Astrocyte (in vitro differentiated cells and primary cell): Measurements from ENCODE around the gene CUL7. TPM values are rescaled to one million over a fixed set of nuclear protein-coding genes. Genes with fewer than 3 reads are reported as not detected.

Source experiments
- DNase-seq: peaks from one replicate; pipeline ENCODE4 v3.0.0-alpha.2; 2010; ENCODE audit warnings: low read depth
- FAIRE-seq: peaks from 2 replicates; lab custom pipeline; 2011; peaks lifted over from hg19 to GRCh38; lab: Jason Lieb, UNC
- H2AFZ ChIP-seq: 2 replicates; pipeline ENCODE4 v1.6.0; 2012; ENCODE audit warnings: low read depth, low read length, inconsistent platforms
- H3K27ac ChIP-seq: 2 replicates; pipeline ENCODE4 v1.5.1; 2011; ENCODE audit warnings: low read depth, low read length, inconsistent platforms
- H3K27me3 ChIP-seq: 2 replicates; pipeline ENCODE4 v1.6.0; 2011; ENCODE audit warnings: low read length, inconsistent platforms; ENCODE audit not compliant: insufficient read depth
- H3K36me3 ChIP-seq: 2 replicates; pipeline ENCODE4 v1.5.1; 2011; ENCODE audit warnings: low read length, inconsistent platforms; ENCODE audit not compliant: insufficient read depth
- H3K4me1 ChIP-seq: 2 replicates; pipeline ENCODE4 v1.5.1; 2011; ENCODE audit warnings: low read length, inconsistent platforms; ENCODE audit not compliant: insufficient read depth
- H3K4me2 ChIP-seq: 2 replicates; pipeline ENCODE4 v1.6.0; 2012; ENCODE audit warnings: low read length, inconsistent platforms
- H3K4me3 ChIP-seq: 2 replicates; pipeline ENCODE4 v1.5.1; 2011; ENCODE audit warnings: low read depth, mild to moderate bottlenecking, low read length, inconsistent platforms; ENCODE audit not compliant: insufficient read depth
- H3K79me2 ChIP-seq: 2 replicates; pipeline ENCODE4 v1.6.0; 2012; ENCODE audit warnings: mild to moderate bottlenecking, low read length, inconsistent platforms; ENCODE audit not compliant: insufficient read depth
- H3K9ac ChIP-seq: 2 replicates; pipeline ENCODE4 v1.6.0; 2012; ENCODE audit warnings: mild to moderate bottlenecking, low read length, inconsistent platforms
- H3K9me3 ChIP-seq: 2 replicates; pipeline ENCODE4 v1.5.1; 2012; ENCODE audit warnings: low read depth, mild to moderate bottlenecking, low read length, inconsistent platforms; ENCODE audit not compliant: insufficient read depth
- H4K20me1 ChIP-seq: 2 replicates; pipeline ENCODE4 v1.6.0; 2012; ENCODE audit warnings: low read length, inconsistent platforms; ENCODE audit not compliant: insufficient read depth
- H3K27ac Mint-ChIP-seq: one replicate; pipeline ENCODE4 v1.8.0; 2021; ENCODE audit warnings: mild to moderate bottlenecking, mixed read lengths; ENCODE audit not compliant: unreplicated experiment
- H3K27me3 Mint-ChIP-seq: one replicate; pipeline ENCODE4 v1.8.0; 2021; ENCODE audit warnings: low read depth, mixed read lengths; ENCODE audit not compliant: unreplicated experiment
- H3K36me3 Mint-ChIP-seq: one replicate; pipeline ENCODE4 v1.8.0; 2021; ENCODE audit warnings: low read depth, mixed read lengths; ENCODE audit not compliant: unreplicated experiment
- H3K4me1 Mint-ChIP-seq: one replicate; pipeline ENCODE4 v1.8.0; 2021; ENCODE audit warnings: low read depth, mixed read lengths; ENCODE audit not compliant: unreplicated experiment
- H3K4me3 Mint-ChIP-seq: one replicate; pipeline ENCODE4 v1.8.0; 2021; ENCODE audit warnings: mild to moderate bottlenecking, moderate library complexity, mixed read lengths; ENCODE audit not compliant: unreplicated experiment
- H3K9me3 Mint-ChIP-seq: one replicate; pipeline ENCODE4 v1.8.0; 2021; ENCODE audit warnings: mild to moderate bottlenecking, mixed read lengths; ENCODE audit not compliant: unreplicated experiment
- CTCF ChIP-seq: IDR thresholded peaks from 2 replicates; pipeline ENCODE4 v1.5.1; 2011; ENCODE audit warnings: low read depth, mild to moderate bottlenecking, inconsistent platforms, low read length, moderate library complexity; ENCODE audit not compliant: insufficient read depth
- EZH2 ChIP-seq: IDR thresholded peaks from 2 replicates; pipeline ENCODE4 v1.6.1; 2012; ENCODE audit warnings: mild to moderate bottlenecking, low read length, inconsistent platforms; ENCODE audit not compliant: insufficient read depth
- total RNA-seq: library from RNA; stranded (reverse); gene quantifications from 2 replicates; pipeline ENCODE4 v1.2.1, GENCODE V29; 2021

The CUL7 gene
- total RNA-seq, 1 donor from 2014 or later: 21.2 TPM

DNA sequence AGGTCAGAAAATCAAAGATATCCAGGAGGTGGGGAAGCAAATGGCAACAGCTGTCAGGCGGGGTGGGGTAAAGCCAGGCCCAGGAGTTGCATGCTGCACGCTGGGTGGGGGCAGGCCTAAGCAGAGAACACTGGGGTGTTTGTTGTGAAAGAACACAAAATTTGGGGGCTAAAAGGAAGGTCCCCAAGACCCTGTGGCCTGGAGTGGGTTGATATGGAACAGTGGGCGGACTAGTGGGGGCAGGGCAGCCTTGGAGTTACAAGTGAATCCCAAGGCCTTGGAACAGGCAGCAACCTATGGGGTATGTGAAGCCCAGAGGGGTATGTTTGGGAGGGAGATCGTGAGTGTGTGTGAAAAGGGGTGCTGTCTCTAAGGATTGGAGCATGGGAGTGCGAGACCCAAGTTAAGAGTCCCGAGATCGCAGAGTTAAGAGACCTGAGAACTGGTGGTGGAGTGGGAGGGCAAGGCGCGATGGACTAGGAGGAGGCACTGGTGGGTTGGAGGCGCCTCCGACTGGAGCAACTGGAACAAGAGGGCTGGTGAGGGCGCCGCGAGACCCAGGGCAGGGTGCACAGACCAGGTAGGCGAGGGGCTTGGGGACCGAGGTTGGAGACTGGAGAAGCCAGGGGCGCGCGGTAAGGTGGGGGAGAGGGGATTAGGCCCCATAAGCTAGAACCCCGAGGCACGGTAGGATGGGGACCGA is 658 bp downstream of the CUL7 start:
- H2AFZ ChIP-seq: peak overlapping the region; percentile 61
- H3K4me3 ChIP-seq: peak overlapping the region; percentile 64
- TF ChIP-seq EZH2 (no peak), CTCF (no peak)
- no peaks in the 10 kb centered on the region for H4K20me1 ChIP-seq
- H3K9me3 ChIP-seq: no peaks in the 10 kb centered on the region
- peak overlapping the region; percentile 90 for H3K27ac ChIP-seq
- Mint-ChIP-seq H3K4me1 (peaks cover 25% of the 10 kb centered on the region), H3K27me3 (no peaks in the 10 kb centered on the region), H3K4me3 (peak overlapping the region; percentile 93), H3K9me3 (peaks cover 3% of the 10 kb centered on the region), H3K27ac (peak overlapping the region; percentile 97), H3K36me3 (peaks cover 17% of the 10 kb centered on the region)
- H3K9ac ChIP-seq: peak overlapping the region; percentile 93
- H3K27me3 ChIP-seq: no peaks in the 10 kb centered on the region
- H3K4me2 ChIP-seq: peak overlapping the region; percentile 91
- H3K79me2 ChIP-seq: peaks cover 41% of the 10 kb centered on the region
- peak; percentile 12 for DNase-seq
- peaks cover 15% of the 10 kb centered on the region for H3K36me3 ChIP-seq
- no peak for FAIRE-seq
- H3K4me1 ChIP-seq: peaks cover 26% of the 10 kb centered on the region

- DNase-seq (no peak), FAIRE-seq (no peak)
- no peak overlapping the region for H2AFZ ChIP-seq
- H4K20me1 ChIP-seq: no peaks in the 10 kb centered on the region
- H3K27ac ChIP-seq: no peak overlapping the region
- H3K4me2 ChIP-seq: peak overlapping the region; percentile 91
- peaks cover 26% of the 10 kb centered on the region for H3K4me1 ChIP-seq
- H3K9ac ChIP-seq: peak overlapping the region; percentile 93
- peaks cover 15% of the 10 kb centered on the region for H3K36me3 ChIP-seq
- peak overlapping the region; percentile 64 for H3K4me3 ChIP-seq
- TF ChIP-seq EZH2 (no peak), CTCF (no peak)
- Mint-ChIP-seq H3K4me3 (peak overlapping the region; percentile 93), H3K4me1 (peaks cover 25% of the 10 kb centered on the region), H3K27ac (peak overlapping the region; percentile 97), H3K27me3 (no peaks in the 10 kb centered on the region), H3K9me3 (peaks cover 3% of the 10 kb centered on the region), H3K36me3 (peaks cover 17% of the 10 kb centered on the region)
- peaks cover 36% of the 10 kb centered on the region for H3K79me2 ChIP-seq
- H3K27me3 ChIP-seq: no peaks in the 10 kb centered on the region
- no peaks in the 10 kb centered on the region for H3K9me3 ChIP-seq
Measured at GRCh38 chr6:43052225-43052841, 1.3 kb downstream of the CUL7 start.

DNA sequence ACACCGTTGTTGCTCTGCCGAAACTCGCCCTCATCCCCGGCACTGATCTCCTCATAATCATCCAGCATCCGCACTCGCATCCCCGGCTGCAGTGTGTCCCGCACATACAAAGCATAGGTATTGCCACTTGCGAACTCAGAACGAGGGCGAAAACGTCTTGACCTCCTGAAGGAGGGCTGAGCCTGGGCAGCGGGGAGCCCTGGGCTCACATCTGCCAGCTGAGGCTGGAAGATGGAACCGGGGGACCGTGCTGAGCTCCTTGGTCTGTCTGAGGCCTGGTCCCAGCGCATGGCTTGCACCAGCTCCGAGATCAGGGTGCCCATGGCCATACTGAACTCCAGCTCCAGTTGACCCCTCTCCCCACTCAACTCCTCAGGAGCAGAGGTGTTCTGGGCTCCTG is 2.7 kb downstream of the CUL7 start:
- H3K27me3 ChIP-seq: no peaks in the 10 kb centered on the region
- H3K36me3 ChIP-seq: peaks cover 16% of the 10 kb centered on the region
- no peaks in the 10 kb centered on the region for H3K27me3 Mint-ChIP-seq
- H3K4me2 ChIP-seq: peak overlapping the region; percentile 91
- peak overlapping the region; percentile 64 for H3K4me3 Mint-ChIP-seq
- FAIRE-seq: no peak
- no peak overlapping the region for H3K9ac ChIP-seq
- no peak for DNase-seq
- H3K4me1 Mint-ChIP-seq: peaks cover 25% of the 10 kb centered on the region
- H3K9me3 Mint-ChIP-seq: peaks cover 3% of the 10 kb centered on the region
- H3K79me2 ChIP-seq: peaks cover 36% of the 10 kb centered on the region
- no peak overlapping the region for H3K4me3 ChIP-seq
- H4K20me1 ChIP-seq: no peaks in the 10 kb centered on the region
- H3K36me3 Mint-ChIP-seq: peaks cover 21% of the 10 kb centered on the region
- H3K27ac Mint-ChIP-seq: no peak overlapping the region
- H3K9me3 ChIP-seq: no peaks in the 10 kb centered on the region
- peaks cover 26% of the 10 kb centered on the region for H3K4me1 ChIP-seq
- no peak overlapping the region for H3K27ac ChIP-seq
- no peak overlapping the region for H2AFZ ChIP-seq
- TF ChIP-seq CTCF (no peak), EZH2 (no peak)
